SK-N-SH treated with all-trans-retinoic acid at 6 μM for 48 hours (cell line): ENCODE results near the gene CEP250.

Experiments
- ATAC-seq: fragments of 200-7000 bp; cut with Tn5 transposase; 3 replicates; pipeline ENCODE4 v1.9.1; 2020; ENCODE audit warnings: mild to moderate bottlenecking, moderate library complexity
- ARNTL ChIP-seq: fragments of 450-650 bp; formaldehyde crosslinking; IDR thresholded peaks from 2 replicates; pipeline ENCODE4 v1.5.0; 2020; ENCODE audit warnings: low read depth, mild to moderate bottlenecking, moderate library complexity, borderline replicate concordance
- BACH2 ChIP-seq: fragments of 250-450 bp; sonication (Bioruptor Pico); IDR thresholded peaks from 2 replicates; pipeline ENCODE4 v1.9.0; 2021; ENCODE audit warnings: mild to moderate bottlenecking, borderline replicate concordance
- CREB5 ChIP-seq: fragments of 250-450 bp; sonication (Bioruptor Pico); IDR thresholded peaks from 2 replicates; pipeline ENCODE4 v1.5.1; 2020; ENCODE audit warnings: low read depth, mild to moderate bottlenecking, moderate library complexity
- CSDC2 ChIP-seq: fragments of 250-450 bp; sonication (Bioruptor Pico); IDR thresholded peaks from 2 replicates; pipeline ENCODE4 v1.5.0; 2020; ENCODE audit warnings: mild to moderate bottlenecking, moderate library complexity
- ESRRG ChIP-seq: fragments of 250-450 bp; sonication (Bioruptor Pico); IDR thresholded peaks from 2 replicates; pipeline ENCODE4 v1.6.1; 2021; ENCODE audit warnings: mild to moderate bottlenecking
- GLIS3 ChIP-seq: fragments of 250-450 bp; sonication (Bioruptor Pico); IDR thresholded peaks from 2 replicates; pipeline ENCODE4 v1.5.0; 2020; ENCODE audit warnings: mild to moderate bottlenecking, moderate library complexity
- OSR1 ChIP-seq: fragments of 250-450 bp; sonication (Bioruptor Pico); IDR thresholded peaks from 2 replicates; pipeline ENCODE4 v1.8.0; 2022; ENCODE audit warnings: moderate library complexity, mild to moderate bottlenecking, inconsistent platforms
- POU6F1 ChIP-seq: fragments of 250-450 bp; sonication (Bioruptor Pico); IDR thresholded peaks from 2 replicates; pipeline ENCODE4 v1.8.0; 2021; ENCODE audit warnings: low read depth, mild to moderate bottlenecking, moderate library complexity, borderline replicate concordance
- PPARA ChIP-seq: fragments of 250-450 bp; sonication (Bioruptor Pico); IDR thresholded peaks from 2 replicates; pipeline ENCODE4 v1.5.0; 2020; ENCODE audit warnings: mild to moderate bottlenecking, borderline replicate concordance
- RARB ChIP-seq: fragments of 250-450 bp; sonication (Bioruptor Pico); IDR thresholded peaks from 2 replicates; pipeline ENCODE4 v1.8.0; 2021; ENCODE audit warnings: mild to moderate bottlenecking, moderate library complexity
- SNAI2 ChIP-seq: fragments of 250-450 bp; sonication (Bioruptor Pico); IDR thresholded peaks from 2 replicates; pipeline ENCODE4 v1.5.0; 2020; ENCODE audit warnings: mild to moderate bottlenecking, moderate library complexity
- TCF4 ChIP-seq: fragments of 250-450 bp; sonication (Bioruptor Pico); IDR thresholded peaks from 2 replicates; pipeline ENCODE4 v1.8.0; 2021; ENCODE audit warnings: mild to moderate bottlenecking, moderate library complexity, borderline replicate concordance
- TOX ChIP-seq: fragments of 250-450 bp; sonication (Bioruptor Pico); IDR thresholded peaks from 2 replicates; pipeline ENCODE4 v1.8.0; 2021; ENCODE audit warnings: mild to moderate bottlenecking, moderate library complexity, borderline replicate concordance
- ZC3H10 ChIP-seq: fragments of 250-450 bp; sonication (Bioruptor Pico); IDR thresholded peaks from 2 replicates; pipeline ENCODE4 v1.5.1; 2021; ENCODE audit warnings: mild to moderate bottlenecking, moderate library complexity
- ZFP30 ChIP-seq: fragments of 450-650 bp; formaldehyde crosslinking; IDR thresholded peaks from 2 replicates; pipeline ENCODE4 v1.5.0; 2022; ENCODE audit warnings: mild to moderate bottlenecking, moderate library complexity
- ZNF565 ChIP-seq: fragments of 450-650 bp; formaldehyde crosslinking; conservative IDR thresholded peaks from 2 replicates; pipeline ENCODE4 v1.5.0; 2020; ENCODE audit warnings: low read depth, mild to moderate bottlenecking, moderate library complexity
- ZNF70 ChIP-seq: fragments of 450-650 bp; formaldehyde crosslinking; IDR thresholded peaks from 2 replicates; pipeline ENCODE4 v1.5.0; 2020; ENCODE audit warnings: mild to moderate bottlenecking, moderate library complexity
- ZNF8 ChIP-seq: fragments of 450-650 bp; formaldehyde crosslinking; IDR thresholded peaks from 2 replicates; pipeline ENCODE4 v1.5.0; 2020; ENCODE audit warnings: mild to moderate bottlenecking, moderate library complexity
- TF ChIP-seq, protein P1 (sequence below): fragments of 250-450 bp; sonication (Bioruptor Pico); IDR thresholded peaks from 2 replicates; pipeline ENCODE4 v1.5.0; 2020; ENCODE audit warnings: mild to moderate bottlenecking, moderate library complexity
- TF ChIP-seq, protein P2 (sequence below): fragments of 250-450 bp; sonication (Bioruptor Pico); IDR thresholded peaks from 2 replicates; pipeline ENCODE4 v1.5.1; 2021; ENCODE audit warnings: mild to moderate bottlenecking, moderate library complexity
- TF ChIP-seq, protein P3 (sequence below): fragments of 250-450 bp; sonication (Bioruptor Pico); IDR thresholded peaks from 2 replicates; pipeline ENCODE4 v1.8.0; 2020; ENCODE audit warnings: mild to moderate bottlenecking, moderate library complexity, borderline replicate concordance

CEP250 gene

DNA sequence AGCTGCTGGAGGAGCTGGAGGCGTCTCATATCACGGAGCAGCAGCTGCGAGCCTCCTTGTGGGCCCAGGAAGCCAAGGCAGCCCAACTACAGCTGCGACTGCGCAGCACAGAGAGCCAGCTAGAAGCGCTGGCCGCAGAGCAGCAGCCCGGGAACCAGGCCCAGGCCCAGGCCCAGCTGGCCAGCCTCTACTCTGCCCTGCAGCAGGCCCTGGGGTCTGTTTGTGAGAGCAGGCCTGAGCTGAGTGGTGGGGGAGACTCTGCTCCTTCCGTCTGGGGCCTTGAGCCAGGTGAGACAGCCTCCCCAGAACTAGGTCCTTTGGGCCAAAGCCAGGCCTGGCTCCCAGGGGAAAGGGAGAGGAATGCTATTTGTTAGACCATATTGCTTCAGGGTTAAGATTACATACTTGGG, 42.4 kb downstream of the CEP250 start:
- no peak for ATAC-seq
- TF ChIP-seq POU6F1 (CRISPR knock-in tag) (no peak), ZNF8 (CRISPR knock-in tag) (no peak), ARNTL (CRISPR knock-in tag) (no peak)

DNA sequence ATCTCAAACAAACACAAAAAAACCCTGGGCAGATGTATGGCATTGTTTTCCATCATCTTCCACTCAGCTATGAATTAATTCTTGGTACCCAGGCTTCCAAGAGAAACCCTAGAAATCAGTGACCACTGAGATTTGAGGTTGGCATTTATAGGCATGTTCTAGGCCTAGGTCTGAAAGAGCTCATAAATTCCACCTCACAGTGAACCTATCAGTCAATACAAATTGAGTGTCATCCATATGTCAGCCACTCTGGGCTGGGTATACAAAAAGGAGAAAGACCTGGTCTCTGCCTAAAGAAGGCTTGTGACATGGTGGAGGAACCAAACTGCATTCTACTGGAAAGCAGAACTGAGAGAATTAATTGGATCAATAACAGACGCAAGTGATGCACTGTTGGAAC, 43.9 kb downstream of the CEP250 start:
- TF ChIP-seq, protein P1, sequence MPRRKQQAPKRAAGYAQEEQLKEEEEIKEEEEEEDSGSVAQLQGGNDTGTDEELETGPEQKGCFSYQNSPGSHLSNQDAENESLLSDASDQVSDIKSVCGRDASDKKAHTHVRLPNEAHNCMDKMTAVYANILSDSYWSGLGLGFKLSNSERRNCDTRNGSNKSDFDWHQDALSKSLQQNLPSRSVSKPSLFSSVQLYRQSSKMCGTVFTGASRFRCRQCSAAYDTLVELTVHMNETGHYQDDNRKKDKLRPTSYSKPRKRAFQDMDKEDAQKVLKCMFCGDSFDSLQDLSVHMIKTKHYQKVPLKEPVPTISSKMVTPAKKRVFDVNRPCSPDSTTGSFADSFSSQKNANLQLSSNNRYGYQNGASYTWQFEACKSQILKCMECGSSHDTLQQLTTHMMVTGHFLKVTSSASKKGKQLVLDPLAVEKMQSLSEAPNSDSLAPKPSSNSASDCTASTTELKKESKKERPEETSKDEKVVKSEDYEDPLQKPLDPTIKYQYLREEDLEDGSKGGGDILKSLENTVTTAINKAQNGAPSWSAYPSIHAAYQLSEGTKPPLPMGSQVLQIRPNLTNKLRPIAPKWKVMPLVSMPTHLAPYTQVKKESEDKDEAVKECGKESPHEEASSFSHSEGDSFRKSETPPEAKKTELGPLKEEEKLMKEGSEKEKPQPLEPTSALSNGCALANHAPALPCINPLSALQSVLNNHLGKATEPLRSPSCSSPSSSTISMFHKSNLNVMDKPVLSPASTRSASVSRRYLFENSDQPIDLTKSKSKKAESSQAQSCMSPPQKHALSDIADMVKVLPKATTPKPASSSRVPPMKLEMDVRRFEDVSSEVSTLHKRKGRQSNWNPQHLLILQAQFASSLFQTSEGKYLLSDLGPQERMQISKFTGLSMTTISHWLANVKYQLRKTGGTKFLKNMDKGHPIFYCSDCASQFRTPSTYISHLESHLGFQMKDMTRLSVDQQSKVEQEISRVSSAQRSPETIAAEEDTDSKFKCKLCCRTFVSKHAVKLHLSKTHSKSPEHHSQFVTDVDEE (CRISPR knock-in tag): no peak
- TF ChIP-seq, protein P2, sequence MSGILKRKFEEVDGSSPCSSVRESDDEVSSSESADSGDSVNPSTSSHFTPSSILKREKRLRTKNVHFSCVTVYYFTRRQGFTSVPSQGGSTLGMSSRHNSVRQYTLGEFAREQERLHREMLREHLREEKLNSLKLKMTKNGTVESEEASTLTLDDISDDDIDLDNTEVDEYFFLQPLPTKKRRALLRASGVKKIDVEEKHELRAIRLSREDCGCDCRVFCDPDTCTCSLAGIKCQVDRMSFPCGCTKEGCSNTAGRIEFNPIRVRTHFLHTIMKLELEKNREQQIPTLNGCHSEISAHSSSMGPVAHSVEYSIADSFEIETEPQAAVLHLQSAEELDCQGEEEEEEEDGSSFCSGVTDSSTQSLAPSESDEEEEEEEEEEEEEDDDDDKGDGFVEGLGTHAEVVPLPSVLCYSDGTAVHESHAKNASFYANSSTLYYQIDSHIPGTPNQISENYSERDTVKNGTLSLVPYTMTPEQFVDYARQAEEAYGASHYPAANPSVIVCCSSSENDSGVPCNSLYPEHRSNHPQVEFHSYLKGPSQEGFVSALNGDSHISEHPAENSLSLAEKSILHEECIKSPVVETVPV (CRISPR knock-in tag): no peak
- no peak for TF ChIP-seq ZNF565 (CRISPR knock-in tag)
- TF ChIP-seq OSR1 (CRISPR knock-in tag): no peak
- TF ChIP-seq ZFP30: no peak
- no peak for TF ChIP-seq ZNF8 (CRISPR knock-in tag)
- TF ChIP-seq TCF4: no peak
- TF ChIP-seq PPARA (CRISPR knock-in tag): no peak
- TF ChIP-seq ARNTL (CRISPR knock-in tag): no peak
- ATAC-seq: no peak

- no peak for TF ChIP-seq BACH2
- no peak for TF ChIP-seq SNAI2
- TF ChIP-seq ZC3H10 (CRISPR knock-in tag): no peak
- TF ChIP-seq CREB5 (CRISPR knock-in tag): no peak
- TF ChIP-seq, protein P2 (CRISPR knock-in tag): no peak
- no peak for TF ChIP-seq RARB (CRISPR knock-in tag)
- no peak for TF ChIP-seq CSDC2
- no peak for TF ChIP-seq TCF4
- TF ChIP-seq OSR1 (CRISPR knock-in tag): no peak
- no peak for TF ChIP-seq ZNF70 (CRISPR knock-in tag)
- TF ChIP-seq POU6F1 (CRISPR knock-in tag): no peak
- TF ChIP-seq PPARA (CRISPR knock-in tag): no peak
- TF ChIP-seq, protein P1 (CRISPR knock-in tag): no peak
- no peak for TF ChIP-seq ESRRG
- TF ChIP-seq ZNF565 (CRISPR knock-in tag): no peak
- TF ChIP-seq ARNTL (CRISPR knock-in tag): no peak
- TF ChIP-seq TOX: no peak
- TF ChIP-seq GLIS3 (CRISPR knock-in tag): no peak
- no peak for TF ChIP-seq ZFP30
- TF ChIP-seq, protein P3, sequence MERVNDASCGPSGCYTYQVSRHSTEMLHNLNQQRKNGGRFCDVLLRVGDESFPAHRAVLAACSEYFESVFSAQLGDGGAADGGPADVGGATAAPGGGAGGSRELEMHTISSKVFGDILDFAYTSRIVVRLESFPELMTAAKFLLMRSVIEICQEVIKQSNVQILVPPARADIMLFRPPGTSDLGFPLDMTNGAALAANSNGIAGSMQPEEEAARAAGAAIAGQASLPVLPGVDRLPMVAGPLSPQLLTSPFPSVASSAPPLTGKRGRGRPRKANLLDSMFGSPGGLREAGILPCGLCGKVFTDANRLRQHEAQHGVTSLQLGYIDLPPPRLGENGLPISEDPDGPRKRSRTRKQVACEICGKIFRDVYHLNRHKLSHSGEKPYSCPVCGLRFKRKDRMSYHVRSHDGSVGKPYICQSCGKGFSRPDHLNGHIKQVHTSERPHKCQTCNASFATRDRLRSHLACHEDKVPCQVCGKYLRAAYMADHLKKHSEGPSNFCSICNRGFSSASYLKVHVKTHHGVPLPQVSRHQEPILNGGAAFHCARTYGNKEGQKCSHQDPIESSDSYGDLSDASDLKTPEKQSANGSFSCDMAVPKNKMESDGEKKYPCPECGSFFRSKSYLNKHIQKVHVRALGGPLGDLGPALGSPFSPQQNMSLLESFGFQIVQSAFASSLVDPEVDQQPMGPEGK (CRISPR knock-in tag): no peak
- no peak for ATAC-seq
Measured at GRCh38 chr20:35502352-35502751, 47.0 kb downstream of the CEP250 start.
